HepG2 (cell line): Measurements from ENCODE around the gene ZIC4. TPM values are rescaled to one million over a fixed set of nuclear protein-coding genes. Genes with fewer than 3 reads are reported as not detected.

ENCODE experiments used
- ATAC-seq: fragments of 200-7000 bp; cut with Tn5 transposase; 3 replicates; pipeline ENCODE4 v1.9.1; 2020; ENCODE audit warnings: mild to moderate bottlenecking, moderate library complexity
- BruUV-seq: library from RNA; stranded (reverse); fragments of 400-500 nt; replicated peaks from 2 replicates; lab custom pipeline; 2021; lab: Mats Ljungman, UMichigan
- CTCF ChIA-PET: fragments of 300-600 bp; formaldehyde crosslinking; extraction: SDS; loops from one replicate; lab custom pipeline; 2021; ENCODE audit warnings: low total read pairs, inconsistent platforms, low intra/inter-chr PET ratio; lab: Yijun Ruan, JAX
- POLR2A ChIA-PET: fragments of 350-600 bp; sonication (Branson Sonifier 250); formaldehyde crosslinking; loops from one replicate; lab custom pipeline; 2020; ENCODE audit warnings: antibody characterized with exemption, inconsistent platforms; lab: Yijun Ruan, JAX
- DNase-seq: peaks from one replicate; pipeline ENCODE4 v3.0.0-alpha.2; 2015; ENCODE audit warnings: low spot score
- FAIRE-seq: peaks from 3 replicates; lab custom pipeline; 2011; peaks lifted over from hg19 to GRCh38; lab: Jason Lieb, UNC
- H2AFZ ChIP-seq: one replicate; pipeline ENCODE4 v1.6.1; 2011; ENCODE audit warnings: low read length, inconsistent platforms
- H3K27ac ChIP-seq: fragments of 300-600 bp; 3 replicates; pipeline ENCODE4 v1.8.0; 2011; ENCODE audit warnings: mixed run types, mild to moderate bottlenecking, mixed read lengths, low read length, inconsistent platforms; ENCODE audit not compliant: insufficient read depth; ENCODE audit errors: extremely low read length
- H3K27me3 ChIP-seq, 2 experiments: fragments of 200-600 bp in 1 of 2; 2 replicates in 1 of 2; 3 replicates in 1 of 2; pipeline versions ENCODE4 v1.6.0 to v1.8.0; 2011; ENCODE audit warnings: low read length in 2 of 2, mild to moderate bottlenecking in 2 of 2, moderate library complexity in 2 of 2, inconsistent platforms in 1 of 2; ENCODE audit not compliant: insufficient read depth in 2 of 2, control insufficient read depth in 1 of 2
- H3K36me3 ChIP-seq, 2 experiments: fragments of 200-600 bp in 1 of 2; replicated peaks in 1 of 2; 2 replicates in 1 of 2; 3 replicates in 1 of 2; pipeline versions ENCODE4 v1.5.1 to v1.8.0; 2011; ENCODE audit warnings: low read length in 2 of 2, inconsistent platforms in 1 of 2; ENCODE audit not compliant: insufficient read depth in 2 of 2, control insufficient read depth in 1 of 2
- H3K4me1 ChIP-seq: 2 replicates; pipeline ENCODE4 v1.5.1; 2012; ENCODE audit warnings: low read length, inconsistent platforms; ENCODE audit not compliant: insufficient read depth
- H3K4me2 ChIP-seq: 2 replicates; pipeline ENCODE4 v1.6.0; 2011; ENCODE audit warnings: low read depth, low read length, inconsistent platforms
- H3K4me3 ChIP-seq, 3 experiments: fragments of 200-600 bp in 1 of 3; sonication (generic), shearing (Covaris generic) in 1 of 3; replicated peaks in 1 of 3; 2 replicates each; pipeline ENCODE4 v1.5.1; 2011 to 2016; ENCODE audit warnings: low read length in 3 of 3, inconsistent platforms in 2 of 3, low read depth in 2 of 3, mild to moderate bottlenecking in 2 of 3, control low read depth in 1 of 3, mixed read lengths in 1 of 3; ENCODE audit not compliant: insufficient read depth in 1 of 3
- H3K79me2 ChIP-seq: one replicate; pipeline ENCODE4 v1.6.1; 2011; ENCODE audit warnings: low read length, inconsistent platforms; ENCODE audit not compliant: insufficient read depth
- H3K9ac ChIP-seq: 2 replicates; pipeline ENCODE4 v1.6.0; 2011; ENCODE audit warnings: mild to moderate bottlenecking, low read depth, low read length, inconsistent platforms; ENCODE audit not compliant: insufficient read depth
- H3K9me3 ChIP-seq: 2 replicates; pipeline ENCODE4 v1.5.1; 2012; ENCODE audit warnings: mild to moderate bottlenecking, low read length
- H4K20me1 ChIP-seq: 2 replicates; pipeline ENCODE4 v1.6.0; 2011; ENCODE audit warnings: inconsistent platforms, mild to moderate bottlenecking, low read length, moderate library complexity; ENCODE audit not compliant: insufficient read depth
- ARID2 ChIP-seq: sonication (generic); formaldehyde crosslinking; IDR thresholded peaks from 2 replicates; pipeline ENCODE4 v1.8.1; 2022; ENCODE audit warnings: mild to moderate bottlenecking, missing genetic modification reagents, borderline replicate concordance
- ATAD3A ChIP-seq: sonication (generic); formaldehyde crosslinking; IDR thresholded peaks from 2 replicates; pipeline ENCODE4 v1.4.0; 2020; ENCODE audit warnings: missing genetic modification reagents
- HDAC1 ChIP-seq: sonication (generic); formaldehyde crosslinking; IDR thresholded peaks from 2 replicates; pipeline ENCODE4 v1.5.1; 2020; ENCODE audit warnings: mild to moderate bottlenecking, missing genetic modification reagents
- HMGA1 ChIP-seq: sonication (generic); formaldehyde crosslinking; conservative IDR thresholded peaks from 2 replicates; pipeline ENCODE4 v1.4.0; 2020; ENCODE audit warnings: missing genetic modification reagents
- MED1 ChIP-seq: sonication (generic); formaldehyde crosslinking; IDR thresholded peaks from 2 replicates; pipeline ENCODE4 v1.4.0; 2020; ENCODE audit warnings: missing genetic modification reagents
- NPAS2 ChIP-seq: sonication (generic); formaldehyde crosslinking; IDR thresholded peaks from 2 replicates; pipeline ENCODE4 v1.8.0; 2022; ENCODE audit warnings: mild to moderate bottlenecking, missing genetic modification reagents, borderline replicate concordance
- ZC3H13 ChIP-seq: sonication (generic); formaldehyde crosslinking; IDR thresholded peaks from 2 replicates; pipeline ENCODE4 v1.8.1; 2023; ENCODE audit warnings: mild to moderate bottlenecking, missing genetic modification reagents, moderate library complexity
- ZFX ChIP-seq: sonication (generic); formaldehyde crosslinking; IDR thresholded peaks from 2 replicates; pipeline ENCODE4 v1.4.0; 2020; ENCODE audit warnings: mild to moderate bottlenecking, low read depth, missing genetic modification reagents, moderate library complexity
- ZNF451 ChIP-seq: sonication (generic); formaldehyde crosslinking; IDR thresholded peaks from 2 replicates; pipeline ENCODE4 v1.5.0; 2020; ENCODE audit warnings: mild to moderate bottlenecking, missing genetic modification reagents
- ZNF543 ChIP-seq: sonication (generic); formaldehyde crosslinking; IDR thresholded peaks from 2 replicates; pipeline ENCODE4 v1.4.0; 2020; ENCODE audit warnings: mild to moderate bottlenecking, missing genetic modification reagents
- ZNF576 ChIP-seq: sonication (generic); formaldehyde crosslinking; IDR thresholded peaks from 2 replicates; pipeline ENCODE4 v1.4.0; 2020; ENCODE audit warnings: mild to moderate bottlenecking, missing genetic modification reagents
- ZNF678 ChIP-seq: sonication (generic); formaldehyde crosslinking; IDR thresholded peaks from 2 replicates; pipeline ENCODE4 v1.4.0; 2020; ENCODE audit warnings: mild to moderate bottlenecking, missing genetic modification reagents
- WGBS: methylation state at CpG from one replicate; pipeline ENCODE4 v1.1.6; 2017; ENCODE audit warnings: low lambda C conversion rate; 5-methylcytosine and 5-hydroxymethylcytosine counted together
- in situ Hi-C: cut with HindIII; loops from 2 replicates; pipeline ENCODE4 v1.10.0; 2017; ENCODE audit warnings: low pct_unique_long_range_greater_than_20kb; ENCODE audit not compliant: extremely low pct_ligation_motif_present
- intact Hi-C: fragments of 100-400 bp; cut with micrococcal nuclease; formaldehyde crosslinking; loops from one replicate; pipeline ENCODE4 v1.10.0; 2022; ENCODE audit not compliant: unreplicated experiment
- polyA plus RNA-seq, 8 experiments: library from polyadenylated mRNA; depleted of rRNA in 3 of 8; stranded (reverse) in 7 of 8; unstranded in 1 of 8; fragments of >200 nt; fragmentation: Illumina TruSeq in 4 of 8; extraction: Trizol in 4 of 8; gene quantifications; 2 replicates each; pipeline versions ENCODE4 v1.2.1 to v1.2.3, GENCODE V29; 2011 to 2016; ENCODE audit warnings: low read depth in 4 of 8, missing spikeins in 1 of 8, mixed read lengths in 1 of 8; ENCODE audit not compliant: insufficient read depth in 1 of 8
- total RNA-seq, 5 experiments: library from RNA; depleted of rRNA; stranded (reverse); fragments of >200 nt; fragmentation: Illumina TruSeq; extraction: Trizol; gene quantifications; 2 replicates each; pipeline ENCODE4 v1.2.3, GENCODE V29; 2016; ENCODE audit warnings: low read depth in 1 of 5
- TF ChIP-seq, protein P1 (sequence below): sonication (generic); formaldehyde crosslinking; IDR thresholded peaks from 2 replicates; pipeline ENCODE4 v1.5.0; 2020; ENCODE audit warnings: missing genetic modification reagents

ZIC4 gene
- total and polyA plus RNA-seq, 2 of the 13 experiments (the other 11 are each of a cell fraction or from before 2014, with no cell fraction given) = not detected

DNA sequence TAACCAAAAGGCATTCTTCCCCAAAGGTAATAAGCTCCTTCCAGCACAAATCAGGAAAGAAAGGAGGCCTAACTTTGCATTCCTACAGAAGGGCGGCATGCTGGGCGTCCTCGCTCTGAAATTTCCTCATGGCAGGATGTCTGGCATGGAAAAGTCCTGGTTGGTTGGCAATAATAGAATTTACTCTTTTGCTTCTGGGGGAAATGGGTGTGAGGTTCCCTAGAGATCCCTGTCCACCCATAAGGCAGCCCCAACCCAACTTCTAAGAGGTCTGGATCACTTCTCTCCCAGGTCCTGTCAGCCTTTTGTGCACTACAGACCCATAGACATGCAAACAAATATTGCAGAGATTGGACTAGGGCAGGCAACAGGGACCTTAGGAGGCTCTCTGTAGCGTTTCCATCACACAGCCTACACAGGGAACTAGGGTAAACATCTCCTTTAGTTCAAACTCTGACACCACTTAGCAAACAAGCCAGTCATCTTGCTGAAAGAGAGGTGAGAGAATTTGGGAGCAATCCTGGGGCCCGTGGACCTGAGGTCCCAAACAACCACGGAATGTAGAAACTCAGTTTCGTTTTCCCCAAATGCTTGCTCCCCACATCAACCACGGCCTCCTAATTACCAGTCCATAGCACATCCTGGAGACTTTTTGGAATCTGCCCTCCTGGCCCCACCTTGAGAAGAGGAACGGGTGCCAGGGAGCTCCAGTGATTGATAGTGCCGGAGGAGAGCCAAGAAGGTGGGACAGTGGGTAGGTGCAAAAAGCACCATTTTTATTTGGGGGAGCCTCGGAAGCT is 2.1 kb downstream of the ZIC4 start:
- no peak overlapping the region for H3K27ac ChIP-seq
- H3K27me3 ChIP-seq = peaks cover 2 to 49% of the 10 kb centered on the region in 2 experiments
- 33% methylated on average over 11 of the region's 11 CpGs for WGBS
- H2AFZ ChIP-seq = no peak overlapping the region
- TF ChIP-seq NPAS2 (CRISPR knock-in tag) (no peak), MED1 (CRISPR knock-in tag) (no peak), ZNF678 (CRISPR knock-in tag) (no peak), ZNF576 (CRISPR knock-in tag) (no peak), ARID2 (no peak), ZFX (CRISPR knock-in tag) (no peak), ZNF543 (CRISPR knock-in tag) (no peak), ATAD3A (CRISPR knock-in tag) (no peak), ZC3H13 (CRISPR knock-in tag) (no peak), ZNF451 (CRISPR knock-in tag) (no peak), HMGA1 (CRISPR knock-in tag) (no peak), HDAC1 (CRISPR knock-in tag) (no peak)
- TF ChIP-seq, protein P1, sequence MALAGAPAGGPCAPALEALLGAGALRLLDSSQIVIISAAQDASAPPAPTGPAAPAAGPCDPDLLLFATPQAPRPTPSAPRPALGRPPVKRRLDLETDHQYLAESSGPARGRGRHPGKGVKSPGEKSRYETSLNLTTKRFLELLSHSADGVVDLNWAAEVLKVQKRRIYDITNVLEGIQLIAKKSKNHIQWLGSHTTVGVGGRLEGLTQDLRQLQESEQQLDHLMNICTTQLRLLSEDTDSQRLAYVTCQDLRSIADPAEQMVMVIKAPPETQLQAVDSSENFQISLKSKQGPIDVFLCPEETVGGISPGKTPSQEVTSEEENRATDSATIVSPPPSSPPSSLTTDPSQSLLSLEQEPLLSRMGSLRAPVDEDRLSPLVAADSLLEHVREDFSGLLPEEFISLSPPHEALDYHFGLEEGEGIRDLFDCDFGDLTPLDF (CRISPR knock-in tag) = no peak
- DNase-seq = no peak
- in situ Hi-C loops (no loop called here), intact Hi-C loops (no loop called here)
- no peaks in the 10 kb centered on the region for H4K20me1 ChIP-seq
- BruUV-seq = no TSS peak
- no peaks in the 10 kb centered on the region for H3K79me2 ChIP-seq
- no peak overlapping the region for H3K4me3 ChIP-seq
- no peaks in the 10 kb centered on the region for H3K36me3 ChIP-seq
- no peaks in the 10 kb centered on the region for H3K9me3 ChIP-seq
- H3K4me2 ChIP-seq = no peak overlapping the region
- no peak for FAIRE-seq
- no peak overlapping the region for H3K9ac ChIP-seq
- ChIA-PET POLR2A (no interaction called here), CTCF (no interaction called here)
- no peaks in the 10 kb centered on the region for H3K4me1 ChIP-seq
- peak; percentile 70 for ATAC-seq
